Medulla oblongata (tissue), 1 donor: ENCODE measurements around the gene IGFBP5.

Experiments used
- DNase-seq: peaks from one replicate; pipeline ENCODE4 v3.0.0-alpha.2; 2015; ENCODE audit errors: extremely low spot score

Gene IGFBP5

GRCh38 chr2:216695401-216695821 is at the start of gene IGFBP5:
TSS of gene IGFBP5 (minus strand) at chr2:216695549. CDS start at chr2:216694775, 774 bp downstream.
- peak; percentile 80 for DNase-seq

GRCh38 chr2:216743781-216744180 is 48.4 kb upstream of the IGFBP5 start:
- no peak for DNase-seq

- DNase-seq = no peak
Observed at GRCh38 chr2:216742411-216742810, 47.1 kb upstream of the IGFBP5 start.

- DNase-seq = no peak
Observed at GRCh38 chr2:216741223-216741593, 45.9 kb upstream of the IGFBP5 start.

- no peak for DNase-seq
Observed at GRCh38 chr2:216740557-216741222, 45.3 kb upstream of the IGFBP5 start.

- no peak for DNase-seq
Observed at GRCh38 chr2:216739035-216739434, 43.7 kb upstream of the IGFBP5 start.

- no peak for DNase-seq
Observed at GRCh38 chr2:216737676-216738075, 42.3 kb upstream of the IGFBP5 start.

GRCh38 chr2:216736326-216736725 is 41.0 kb upstream of the IGFBP5 start:
- no peak for DNase-seq

GRCh38 chr2:216735668-216736067 is 40.3 kb upstream of the IGFBP5 start:
- no peak for DNase-seq

GRCh38 chr2:216735086-216735485 is 39.7 kb upstream of the IGFBP5 start:
- no peak for DNase-seq

- no peak for DNase-seq
Observed at GRCh38 chr2:216733046-216733445, 37.7 kb upstream of the IGFBP5 start.

- no peak for DNase-seq
Observed at GRCh38 chr2:216732334-216732733, 37.0 kb upstream of the IGFBP5 start.

GRCh38 chr2:216731465-216731864 is 36.1 kb upstream of the IGFBP5 start:
- DNase-seq = no peak

- DNase-seq = no peak
Observed at GRCh38 chr2:216730871-216731270, 35.5 kb upstream of the IGFBP5 start.

GRCh38 chr2:216727346-216728122 is 32.2 kb upstream of the IGFBP5 start:
- no peak for DNase-seq

- DNase-seq = no peak
Observed at GRCh38 chr2:216724190-216724589, 28.8 kb upstream of the IGFBP5 start.

GRCh38 chr2:216721141-216721540 is 25.8 kb upstream of the IGFBP5 start:
- no peak for DNase-seq

- DNase-seq = no peak
Observed at GRCh38 chr2:216720722-216721121, 25.4 kb upstream of the IGFBP5 start.

- DNase-seq = no peak
Observed at GRCh38 chr2:216717907-216718615, 22.7 kb upstream of the IGFBP5 start.

GRCh38 chr2:216717491-216717901 is 22.1 kb upstream of the IGFBP5 start:
- no peak for DNase-seq

- no peak for DNase-seq
Observed at GRCh38 chr2:216716109-216716508, 20.8 kb upstream of the IGFBP5 start.

GRCh38 chr2:216715402-216715974 is 20.1 kb upstream of the IGFBP5 start:
- no peak for DNase-seq
